NB4 (cell line): Measurements from ENCODE around the gene LCN6.
"Not testable (repeated sequence)": the region's sequence is repeated elsewhere in the genome, so short reads cannot be mapped to it uniquely, and the experiment has no call there.

Experiments used
- DNase-seq: peaks from one replicate; pipeline ENCODE4 v3.0.0; 2010; ENCODE audit warnings: low read depth
- H3K4me3 ChIP-seq: one replicate; pipeline ENCODE4 v1.5.1; 2011; ENCODE audit warnings: mild to moderate bottlenecking, low read depth, low read length, moderate library complexity
- CTCF ChIP-seq: IDR thresholded peaks from one replicate; pipeline ENCODE4 v1.5.1; 2012; ENCODE audit warnings: low read depth, low read length
- MAX ChIP-seq: IDR thresholded peaks from 2 replicates; pipeline ENCODE4 v1.6.1; 2011; ENCODE audit warnings: low read depth, low read length
- MYC ChIP-seq: IDR thresholded peaks from 2 replicates; pipeline ENCODE4 v1.6.1; 2011; ENCODE audit warnings: low read depth, low read length
- POLR2A ChIP-seq: IDR thresholded peaks from 2 replicates; pipeline ENCODE4 v1.6.1; 2011; ENCODE audit warnings: mild to moderate bottlenecking; ENCODE audit not compliant: insufficient read length; ENCODE audit errors: extremely low read depth

LCN6 gene

GRCh38 chr9:136712690-136713544 is 35.4 kb downstream of the LCN6 start:
- TF ChIP-seq MAX (no peak), CTCF (no peak), MYC (no peak), POLR2A (no peak)
- DNase-seq = no peak
- peak overlapping the region; percentile 51 for H3K4me3 ChIP-seq

DNA sequence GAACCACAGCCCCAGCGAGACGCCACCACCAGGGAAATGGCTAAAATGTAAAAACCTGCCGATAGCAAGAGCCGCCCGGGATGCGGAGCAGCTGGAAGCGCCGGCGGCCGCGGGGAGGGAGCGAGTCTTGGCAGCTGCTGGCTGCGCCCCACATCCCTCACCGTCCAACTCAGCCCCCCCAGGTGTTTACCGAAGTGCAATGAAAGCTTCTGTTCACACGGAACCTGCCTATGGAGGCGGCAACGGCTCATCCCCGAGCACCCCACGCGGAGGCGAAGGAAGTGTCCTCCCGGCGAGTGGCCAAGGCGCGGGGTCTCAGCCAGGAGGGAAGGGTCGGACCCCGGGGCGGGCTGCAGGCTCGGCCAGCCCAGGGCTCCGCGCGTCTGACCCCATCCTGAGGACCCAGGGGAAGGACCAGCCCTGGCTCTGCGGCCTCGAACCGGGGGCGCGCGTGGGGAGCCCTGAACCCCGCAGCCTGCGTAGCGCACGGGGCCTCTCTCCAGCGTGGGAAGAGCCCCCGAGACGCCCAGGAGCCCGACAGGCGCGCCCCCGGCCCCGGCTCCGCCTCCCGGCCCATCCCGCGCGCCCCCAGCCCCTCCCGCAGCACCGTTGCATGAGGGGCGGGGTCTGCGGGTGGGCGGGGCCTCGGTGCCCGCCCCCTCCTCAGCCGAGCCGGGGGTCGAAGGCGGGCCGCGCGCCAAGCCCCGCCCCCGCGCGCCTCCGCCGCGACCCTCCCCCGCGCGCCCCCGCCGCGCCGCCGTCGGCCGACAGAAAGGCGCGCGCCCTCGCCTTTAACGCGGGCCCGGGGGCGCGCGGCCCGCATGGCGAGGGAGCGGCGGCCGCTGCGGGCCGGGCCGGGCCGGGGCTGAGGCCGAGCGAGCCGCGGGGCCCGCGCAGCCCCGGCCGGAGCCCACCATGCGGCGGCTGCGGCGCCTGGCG is 36.3 kb downstream of the LCN6 start, which contains the start of gene DIPK1B:
DIPK1B (plus strand) TSS at position 822 of the 939 bp plus-strand sequence; CDS start at position 916, 94 bp downstream.
- peak; percentile 58 for DNase-seq
- no peak for TF ChIP-seq POLR2A
- no peak for TF ChIP-seq CTCF
- TF ChIP-seq MYC = no peak
- no peak for TF ChIP-seq MAX
- peak within 1 kb of the TSS; percentile 51 for H3K4me3 ChIP-seq

DNA sequence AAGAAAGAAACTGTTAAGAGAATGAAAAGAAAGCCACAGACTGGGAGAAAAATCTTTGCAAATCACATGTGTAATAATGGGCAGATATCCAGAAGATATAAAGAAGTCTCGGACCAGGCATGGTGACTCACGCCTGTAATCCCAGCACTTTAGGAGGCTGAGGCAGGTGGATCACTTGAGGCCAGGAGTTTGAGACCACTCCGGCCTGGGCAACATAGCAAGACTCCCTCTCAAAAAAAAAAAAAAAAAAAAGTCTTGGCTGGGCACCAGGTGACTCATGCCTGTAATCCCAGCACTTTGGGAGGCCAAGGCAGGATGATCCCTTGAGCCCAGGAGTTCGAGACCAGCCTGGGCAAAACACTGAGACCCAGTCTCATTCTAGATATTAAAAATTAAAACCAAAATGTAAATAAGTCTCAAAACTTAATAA is 37.1 kb downstream of the LCN6 start:
- H3K4me3 ChIP-seq, DNase-seq: not testable (repeated sequence)

- no peak for TF ChIP-seq POLR2A
Measured at GRCh38 chr9:136710543-136710942, 37.8 kb downstream of the LCN6 start.

DNA sequence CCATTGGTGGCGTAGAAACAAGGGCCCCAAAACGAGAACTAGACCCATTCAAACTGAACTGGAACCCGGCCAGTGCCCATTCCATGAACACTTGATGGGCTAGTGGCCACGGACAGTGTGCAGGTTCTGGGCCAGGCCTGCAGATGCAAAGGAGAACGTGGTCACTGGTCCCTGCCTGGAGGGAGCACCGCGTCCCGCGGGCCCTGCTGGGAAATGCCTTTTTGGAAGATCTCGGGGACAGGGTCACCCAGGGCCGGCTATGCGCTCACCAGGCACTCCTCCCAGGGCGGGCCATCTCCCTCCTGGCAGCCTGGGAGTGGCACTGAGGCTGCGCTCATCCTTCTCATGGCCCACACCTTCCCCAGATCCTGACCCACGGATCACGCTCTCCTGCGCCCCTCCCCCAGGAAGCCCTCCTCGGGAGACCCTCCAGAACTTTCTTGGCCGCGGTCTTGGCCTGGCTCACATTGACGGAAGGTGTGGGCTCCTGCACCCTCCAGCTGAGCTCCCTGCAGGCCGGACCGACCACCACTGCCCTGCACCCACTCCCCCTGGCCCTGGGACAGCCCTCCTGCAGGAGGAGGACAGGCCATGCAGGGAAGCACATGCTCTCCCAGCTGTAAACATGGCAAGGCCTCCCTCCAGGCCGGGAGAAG is 38.7 kb downstream of the LCN6 start:
- no peak for DNase-seq
- TF ChIP-seq MYC (no peak), MAX (no peak), POLR2A (no peak), CTCF (no peak)
- H3K4me3 ChIP-seq = no peak overlapping the region

More at GRCh38 chr9:136710543-136710942, 37.8 kb downstream of the LCN6 start:
- no peak overlapping the region for H3K4me3 ChIP-seq
- DNase-seq = no peak

- no peak for DNase-seq
- no peak overlapping the region for H3K4me3 ChIP-seq
- TF ChIP-seq MAX (no peak), CTCF (no peak)
Measured at GRCh38 chr9:136707849-136708517, 40.3 kb downstream of the LCN6 start.
